WTC11 (cell line): ENCODE results near the gene CSF2. TPM values are rescaled to one million over a fixed set of nuclear protein-coding genes. Genes with fewer than 3 reads are reported as not detected.

Experiments used
- ATAC-seq: fragments of 200-7000 bp; cut with Tn5 transposase; 2 replicates; pipeline ENCODE4 v1.10.0; 2021; ENCODE audit warnings: mild to moderate bottlenecking, moderate library complexity
- CTCF ChIA-PET: fragments of 300-600 bp; sonication (Branson Sonifier 250); formaldehyde crosslinking; loops from one replicate; lab custom pipeline; 2021; ENCODE audit warnings: antibody characterized with exemption; lab: Charles Lee
- POLR2A ChIA-PET: fragments of 350-600 bp; sonication (Branson Sonifier 250); formaldehyde crosslinking; loops from one replicate; lab custom pipeline; 2021; ENCODE audit warnings: antibody characterized with exemption; lab: Charles Lee
- DNase-seq: peaks from one replicate; pipeline ENCODE4 v3.0.0; 2021; ENCODE audit warnings: low spot score
- H3K27ac Mint-ChIP-seq: 2 replicates; pipeline ENCODE4 v1.8.0; 2021; ENCODE audit warnings: mixed read lengths
- H3K27me3 Mint-ChIP-seq: 2 replicates; pipeline ENCODE4 v1.8.0; 2021; ENCODE audit warnings: low read depth, mild to moderate bottlenecking, moderate library complexity, mixed read lengths
- H3K36me3 Mint-ChIP-seq: 2 replicates; pipeline ENCODE4 v1.8.0; 2021; ENCODE audit warnings: mixed read lengths
- H3K4me1 Mint-ChIP-seq: 2 replicates; pipeline ENCODE4 v1.8.0; 2022; ENCODE audit warnings: mixed read lengths
- H3K4me3 Mint-ChIP-seq: 2 replicates; pipeline ENCODE4 v1.8.0; 2021; ENCODE audit warnings: mild to moderate bottlenecking, moderate library complexity, mixed read lengths
- H3K9me3 Mint-ChIP-seq: 2 replicates; pipeline ENCODE4 v1.8.0; 2021; ENCODE audit warnings: mixed read lengths
- CBFB ChIP-seq: sonication (generic); formaldehyde crosslinking; IDR thresholded peaks from 2 replicates; pipeline ENCODE4 v1.8.1; 2022; ENCODE audit warnings: mild to moderate bottlenecking, low read depth, missing genetic modification reagents
- E2F4 ChIP-seq: sonication (generic); formaldehyde crosslinking; IDR thresholded peaks from 2 replicates; pipeline ENCODE4 v1.8.1; 2022; ENCODE audit warnings: low read depth, mild to moderate bottlenecking, moderate library complexity, missing genetic modification reagents, borderline replicate concordance
- E2F5 ChIP-seq: sonication (generic); formaldehyde crosslinking; IDR thresholded peaks from 2 replicates; pipeline ENCODE4 v1.8.1; 2022; ENCODE audit warnings: mild to moderate bottlenecking, moderate library complexity, missing genetic modification reagents
- JUN ChIP-seq: sonication (generic); formaldehyde crosslinking; IDR thresholded peaks from 2 replicates; pipeline ENCODE4 v1.8.0; 2023; ENCODE audit warnings: mild to moderate bottlenecking, missing genetic modification reagents
- NR2C2 ChIP-seq: sonication (generic); formaldehyde crosslinking; IDR thresholded peaks from 2 replicates; pipeline ENCODE4 v1.8.0; 2022; ENCODE audit warnings: mild to moderate bottlenecking, missing genetic modification reagents
- OVOL2 ChIP-seq: fragments of 250-450 bp; sonication (Bioruptor Pico); IDR thresholded peaks from 2 replicates; pipeline ENCODE4 v1.9.0; 2021; ENCODE audit warnings: mild to moderate bottlenecking, borderline replicate concordance
- TCF7 ChIP-seq: sonication (generic); formaldehyde crosslinking; IDR thresholded peaks from 2 replicates; pipeline ENCODE4 v1.8.0; 2022; ENCODE audit warnings: mild to moderate bottlenecking, low read depth, missing genetic modification reagents, moderate library complexity
- TP53 ChIP-seq: sonication (generic); formaldehyde crosslinking; IDR thresholded peaks from 2 replicates; pipeline ENCODE4 v1.8.1; 2023; ENCODE audit warnings: mild to moderate bottlenecking, missing genetic modification reagents
- ZBTB21 ChIP-seq: sonication (generic); formaldehyde crosslinking; IDR thresholded peaks from 2 replicates; pipeline ENCODE4 v1.8.1; 2023; ENCODE audit warnings: mild to moderate bottlenecking, missing genetic modification reagents, borderline replicate concordance
- ZNF232 ChIP-seq: sonication (generic); formaldehyde crosslinking; IDR thresholded peaks from 2 replicates; pipeline ENCODE4 v1.8.0; 2022; ENCODE audit warnings: mild to moderate bottlenecking, missing genetic modification reagents
- ZNF671 ChIP-seq: fragments of 250-450 bp; sonication (Bioruptor Pico); IDR thresholded peaks from 2 replicates; pipeline ENCODE4 v1.8.0; 2021; ENCODE audit warnings: mild to moderate bottlenecking
- total RNA-seq: library from RNA; stranded (reverse); gene quantifications from 3 replicates; pipeline ENCODE4 v1.2.3, GENCODE V29; 2021
- TF ChIP-seq, protein P1 (sequence below): sonication (generic); formaldehyde crosslinking; IDR thresholded peaks from 2 replicates; pipeline ENCODE4 v1.8.0; 2022; ENCODE audit warnings: missing genetic modification reagents
- TF ChIP-seq, protein P2 (sequence below): sonication (generic); formaldehyde crosslinking; IDR thresholded peaks from 2 replicates; pipeline ENCODE4 v1.8.1; 2023; ENCODE audit warnings: mild to moderate bottlenecking, missing genetic modification reagents, borderline replicate concordance
- TF ChIP-seq, protein P3 (sequence below): sonication (generic); formaldehyde crosslinking; IDR thresholded peaks from 2 replicates; pipeline ENCODE4 v1.8.0; 2022; ENCODE audit warnings: mild to moderate bottlenecking, missing genetic modification reagents
- TF ChIP-seq, protein P4 (sequence below): sonication (generic); formaldehyde crosslinking; IDR thresholded peaks from 2 replicates; pipeline ENCODE4 v1.8.1; 2023; ENCODE audit warnings: mild to moderate bottlenecking, missing genetic modification reagents
- TF ChIP-seq, protein P5 (sequence below): sonication (generic); formaldehyde crosslinking; IDR thresholded peaks from 2 replicates; pipeline ENCODE4 v1.8.0; 2023; ENCODE audit warnings: missing genetic modification reagents
- TF ChIP-seq, protein P6 (sequence below): fragments of 200-600 bp; IDR thresholded peaks from 2 replicates; pipeline ENCODE4 v1.8.0; 2022; ENCODE audit warnings: antibody characterized with exemption

Gene CSF2
- total RNA-seq, 1 experiment from 2014 or later = not detected

DNA sequence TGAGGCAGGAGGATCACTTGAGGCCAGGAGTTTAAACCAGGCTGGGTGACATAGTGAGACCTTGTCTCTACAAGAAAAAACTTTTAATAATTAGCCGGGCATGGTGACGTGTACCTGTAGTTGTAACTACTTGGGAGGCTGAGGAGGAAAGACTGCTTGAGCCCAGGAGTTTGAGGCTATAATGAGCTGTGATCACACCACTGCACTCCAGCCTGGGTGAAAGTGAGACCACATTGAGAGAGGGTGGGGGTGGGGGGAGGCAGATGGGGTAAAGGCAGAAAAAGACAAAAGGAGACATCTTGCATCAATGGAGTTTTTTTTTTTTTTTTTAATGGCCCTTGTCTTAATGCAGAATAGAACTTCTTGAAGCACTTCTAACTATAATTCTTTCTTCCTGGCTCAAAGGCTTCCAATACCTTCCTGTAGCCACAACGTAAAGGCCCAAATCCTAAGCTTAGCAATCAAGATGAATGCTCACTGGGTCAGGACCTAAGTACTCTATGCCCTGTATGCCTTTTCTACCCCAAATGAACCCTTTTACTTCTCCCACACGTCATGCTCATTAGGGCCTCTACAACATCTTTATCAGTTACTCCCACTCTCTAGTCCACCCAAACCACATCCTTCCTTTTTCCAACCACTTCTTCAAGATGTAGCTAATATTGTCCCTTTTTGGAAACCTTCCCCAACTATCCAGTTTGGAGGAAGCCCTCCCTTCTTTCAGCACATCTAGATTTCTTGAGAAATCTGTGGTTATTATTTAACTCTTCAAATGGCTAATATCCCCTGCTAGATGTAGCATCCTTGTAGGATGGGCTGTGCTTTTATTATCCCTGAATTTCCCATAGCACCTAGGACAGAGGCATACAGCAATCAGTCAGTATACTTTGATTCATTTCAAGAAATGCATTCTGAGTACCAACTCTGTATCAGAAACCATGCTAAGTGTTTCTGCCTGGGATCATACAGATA, 40.8 kb downstream of the CSF2 start (continued):
- TF ChIP-seq, protein P1, sequence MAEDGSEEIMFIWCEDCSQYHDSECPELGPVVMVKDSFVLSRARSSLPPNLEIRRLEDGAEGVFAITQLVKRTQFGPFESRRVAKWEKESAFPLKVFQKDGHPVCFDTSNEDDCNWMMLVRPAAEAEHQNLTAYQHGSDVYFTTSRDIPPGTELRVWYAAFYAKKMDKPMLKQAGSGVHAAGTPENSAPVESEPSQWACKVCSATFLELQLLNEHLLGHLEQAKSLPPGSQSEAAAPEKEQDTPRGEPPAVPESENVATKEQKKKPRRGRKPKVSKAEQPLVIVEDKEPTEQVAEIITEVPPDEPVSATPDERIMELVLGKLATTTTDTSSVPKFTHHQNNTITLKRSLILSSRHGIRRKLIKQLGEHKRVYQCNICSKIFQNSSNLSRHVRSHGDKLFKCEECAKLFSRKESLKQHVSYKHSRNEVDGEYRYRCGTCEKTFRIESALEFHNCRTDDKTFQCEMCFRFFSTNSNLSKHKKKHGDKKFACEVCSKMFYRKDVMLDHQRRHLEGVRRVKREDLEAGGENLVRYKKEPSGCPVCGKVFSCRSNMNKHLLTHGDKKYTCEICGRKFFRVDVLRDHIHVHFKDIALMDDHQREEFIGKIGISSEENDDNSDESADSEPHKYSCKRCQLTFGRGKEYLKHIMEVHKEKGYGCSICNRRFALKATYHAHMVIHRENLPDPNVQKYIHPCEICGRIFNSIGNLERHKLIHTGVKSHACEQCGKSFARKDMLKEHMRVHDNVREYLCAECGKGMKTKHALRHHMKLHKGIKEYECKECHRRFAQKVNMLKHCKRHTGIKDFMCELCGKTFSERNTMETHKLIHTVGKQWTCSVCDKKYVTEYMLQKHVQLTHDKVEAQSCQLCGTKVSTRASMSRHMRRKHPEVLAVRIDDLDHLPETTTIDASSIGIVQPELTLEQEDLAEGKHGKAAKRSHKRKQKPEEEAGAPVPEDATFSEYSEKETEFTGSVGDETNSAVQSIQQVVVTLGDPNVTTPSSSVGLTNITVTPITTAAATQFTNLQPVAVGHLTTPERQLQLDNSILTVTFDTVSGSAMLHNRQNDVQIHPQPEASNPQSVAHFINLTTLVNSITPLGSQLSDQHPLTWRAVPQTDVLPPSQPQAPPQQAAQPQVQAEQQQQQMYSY (CRISPR knock-in tag) = no peak

- ChIA-PET POLR2A (no interaction called here), CTCF (no interaction called here)
- TF ChIP-seq ZBTB21 (CRISPR knock-in tag) (no peak), TP53 (CRISPR knock-in tag) (no peak), CBFB (CRISPR knock-in tag) (no peak), NR2C2 (CRISPR knock-in tag) (no peak), OVOL2 (no peak), ZNF232 (CRISPR knock-in tag) (no peak), TCF7 (CRISPR knock-in tag) (no peak), JUN (CRISPR knock-in tag) (no peak), E2F4 (CRISPR knock-in tag) (no peak), ZNF671 (CRISPR knock-in tag) (no peak), E2F5 (no peak)
- TF ChIP-seq, protein P2, sequence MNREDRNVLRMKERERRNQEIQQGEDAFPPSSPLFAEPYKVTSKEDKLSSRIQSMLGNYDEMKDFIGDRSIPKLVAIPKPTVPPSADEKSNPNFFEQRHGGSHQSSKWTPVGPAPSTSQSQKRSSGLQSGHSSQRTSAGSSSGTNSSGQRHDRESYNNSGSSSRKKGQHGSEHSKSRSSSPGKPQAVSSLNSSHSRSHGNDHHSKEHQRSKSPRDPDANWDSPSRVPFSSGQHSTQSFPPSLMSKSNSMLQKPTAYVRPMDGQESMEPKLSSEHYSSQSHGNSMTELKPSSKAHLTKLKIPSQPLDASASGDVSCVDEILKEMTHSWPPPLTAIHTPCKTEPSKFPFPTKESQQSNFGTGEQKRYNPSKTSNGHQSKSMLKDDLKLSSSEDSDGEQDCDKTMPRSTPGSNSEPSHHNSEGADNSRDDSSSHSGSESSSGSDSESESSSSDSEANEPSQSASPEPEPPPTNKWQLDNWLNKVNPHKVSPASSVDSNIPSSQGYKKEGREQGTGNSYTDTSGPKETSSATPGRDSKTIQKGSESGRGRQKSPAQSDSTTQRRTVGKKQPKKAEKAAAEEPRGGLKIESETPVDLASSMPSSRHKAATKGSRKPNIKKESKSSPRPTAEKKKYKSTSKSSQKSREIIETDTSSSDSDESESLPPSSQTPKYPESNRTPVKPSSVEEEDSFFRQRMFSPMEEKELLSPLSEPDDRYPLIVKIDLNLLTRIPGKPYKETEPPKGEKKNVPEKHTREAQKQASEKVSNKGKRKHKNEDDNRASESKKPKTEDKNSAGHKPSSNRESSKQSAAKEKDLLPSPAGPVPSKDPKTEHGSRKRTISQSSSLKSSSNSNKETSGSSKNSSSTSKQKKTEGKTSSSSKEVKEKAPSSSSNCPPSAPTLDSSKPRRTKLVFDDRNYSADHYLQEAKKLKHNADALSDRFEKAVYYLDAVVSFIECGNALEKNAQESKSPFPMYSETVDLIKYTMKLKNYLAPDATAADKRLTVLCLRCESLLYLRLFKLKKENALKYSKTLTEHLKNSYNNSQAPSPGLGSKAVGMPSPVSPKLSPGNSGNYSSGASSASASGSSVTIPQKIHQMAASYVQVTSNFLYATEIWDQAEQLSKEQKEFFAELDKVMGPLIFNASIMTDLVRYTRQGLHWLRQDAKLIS (CRISPR knock-in tag) = no peak
- TF ChIP-seq, protein P3, sequence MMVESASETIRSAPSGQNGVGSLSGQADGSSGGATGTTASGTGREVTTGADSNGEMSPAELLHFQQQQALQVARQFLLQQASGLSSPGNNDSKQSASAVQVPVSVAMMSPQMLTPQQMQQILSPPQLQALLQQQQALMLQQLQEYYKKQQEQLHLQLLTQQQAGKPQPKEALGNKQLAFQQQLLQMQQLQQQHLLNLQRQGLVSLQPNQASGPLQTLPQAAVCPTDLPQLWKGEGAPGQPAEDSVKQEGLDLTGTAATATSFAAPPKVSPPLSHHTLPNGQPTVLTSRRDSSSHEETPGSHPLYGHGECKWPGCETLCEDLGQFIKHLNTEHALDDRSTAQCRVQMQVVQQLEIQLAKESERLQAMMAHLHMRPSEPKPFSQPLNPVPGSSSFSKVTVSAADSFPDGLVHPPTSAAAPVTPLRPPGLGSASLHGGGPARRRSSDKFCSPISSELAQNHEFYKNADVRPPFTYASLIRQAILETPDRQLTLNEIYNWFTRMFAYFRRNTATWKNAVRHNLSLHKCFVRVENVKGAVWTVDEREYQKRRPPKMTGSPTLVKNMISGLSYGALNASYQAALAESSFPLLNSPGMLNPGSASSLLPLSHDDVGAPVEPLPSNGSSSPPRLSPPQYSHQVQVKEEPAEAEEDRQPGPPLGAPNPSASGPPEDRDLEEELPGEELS (CRISPR knock-in tag) = no peak
- TF ChIP-seq, protein P4, sequence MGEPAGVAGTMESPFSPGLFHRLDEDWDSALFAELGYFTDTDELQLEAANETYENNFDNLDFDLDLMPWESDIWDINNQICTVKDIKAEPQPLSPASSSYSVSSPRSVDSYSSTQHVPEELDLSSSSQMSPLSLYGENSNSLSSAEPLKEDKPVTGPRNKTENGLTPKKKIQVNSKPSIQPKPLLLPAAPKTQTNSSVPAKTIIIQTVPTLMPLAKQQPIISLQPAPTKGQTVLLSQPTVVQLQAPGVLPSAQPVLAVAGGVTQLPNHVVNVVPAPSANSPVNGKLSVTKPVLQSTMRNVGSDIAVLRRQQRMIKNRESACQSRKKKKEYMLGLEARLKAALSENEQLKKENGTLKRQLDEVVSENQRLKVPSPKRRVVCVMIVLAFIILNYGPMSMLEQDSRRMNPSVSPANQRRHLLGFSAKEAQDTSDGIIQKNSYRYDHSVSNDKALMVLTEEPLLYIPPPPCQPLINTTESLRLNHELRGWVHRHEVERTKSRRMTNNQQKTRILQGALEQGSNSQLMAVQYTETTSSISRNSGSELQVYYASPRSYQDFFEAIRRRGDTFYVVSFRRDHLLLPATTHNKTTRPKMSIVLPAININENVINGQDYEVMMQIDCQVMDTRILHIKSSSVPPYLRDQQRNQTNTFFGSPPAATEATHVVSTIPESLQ = no peak
- TF ChIP-seq, protein P5, sequence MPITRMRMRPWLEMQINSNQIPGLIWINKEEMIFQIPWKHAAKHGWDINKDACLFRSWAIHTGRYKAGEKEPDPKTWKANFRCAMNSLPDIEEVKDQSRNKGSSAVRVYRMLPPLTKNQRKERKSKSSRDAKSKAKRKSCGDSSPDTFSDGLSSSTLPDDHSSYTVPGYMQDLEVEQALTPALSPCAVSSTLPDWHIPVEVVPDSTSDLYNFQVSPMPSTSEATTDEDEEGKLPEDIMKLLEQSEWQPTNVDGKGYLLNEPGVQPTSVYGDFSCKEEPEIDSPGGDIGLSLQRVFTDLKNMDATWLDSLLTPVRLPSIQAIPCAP (CRISPR knock-in tag) = no peak
- TF ChIP-seq, protein P6, sequence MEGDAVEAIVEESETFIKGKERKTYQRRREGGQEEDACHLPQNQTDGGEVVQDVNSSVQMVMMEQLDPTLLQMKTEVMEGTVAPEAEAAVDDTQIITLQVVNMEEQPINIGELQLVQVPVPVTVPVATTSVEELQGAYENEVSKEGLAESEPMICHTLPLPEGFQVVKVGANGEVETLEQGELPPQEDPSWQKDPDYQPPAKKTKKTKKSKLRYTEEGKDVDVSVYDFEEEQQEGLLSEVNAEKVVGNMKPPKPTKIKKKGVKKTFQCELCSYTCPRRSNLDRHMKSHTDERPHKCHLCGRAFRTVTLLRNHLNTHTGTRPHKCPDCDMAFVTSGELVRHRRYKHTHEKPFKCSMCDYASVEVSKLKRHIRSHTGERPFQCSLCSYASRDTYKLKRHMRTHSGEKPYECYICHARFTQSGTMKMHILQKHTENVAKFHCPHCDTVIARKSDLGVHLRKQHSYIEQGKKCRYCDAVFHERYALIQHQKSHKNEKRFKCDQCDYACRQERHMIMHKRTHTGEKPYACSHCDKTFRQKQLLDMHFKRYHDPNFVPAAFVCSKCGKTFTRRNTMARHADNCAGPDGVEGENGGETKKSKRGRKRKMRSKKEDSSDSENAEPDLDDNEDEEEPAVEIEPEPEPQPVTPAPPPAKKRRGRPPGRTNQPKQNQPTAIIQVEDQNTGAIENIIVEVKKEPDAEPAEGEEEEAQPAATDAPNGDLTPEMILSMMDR = no peak
- H3K27me3 Mint-ChIP-seq = no peaks in the 10 kb centered on the region
- 0 out of 2 replicates have a peak, but pooled peaks cover 5% of the 10 kb centered on the region for H3K4me1 Mint-ChIP-seq
- no peak overlapping the region for H3K27ac Mint-ChIP-seq
- H3K4me3 Mint-ChIP-seq = no peak overlapping the region
- H3K36me3 Mint-ChIP-seq = no peaks in the 10 kb centered on the region
- ATAC-seq (no peak), DNase-seq (no peak)
- no peaks in the 10 kb centered on the region for H3K9me3 Mint-ChIP-seq
These were observed 41.8 kb downstream of the CSF2 start for GRCh38 chr5:132115375-132115774.
